Effector memory CD8-positive, alpha-beta T cell (primary cell): ENCODE measurements around the gene PSME2.

Experiments used
- ATAC-seq: fragments of 150-1000 bp; cut with Tn5 transposase; replicated peaks from 2 replicates; pipeline ENCODE4 v1.10.0; 2021; ENCODE audit warnings: mild to moderate bottlenecking, moderate library complexity
- DNase-seq, 3 experiments: peaks; one replicate each; pipeline ENCODE4 v3.0.0; 2021
- H3K27ac Mint-ChIP-seq, 2 donors: one replicate each; pipeline ENCODE4 v1.8.0; 2022; ENCODE audit warnings: mild to moderate bottlenecking in 2 of 2, mixed read lengths in 2 of 2, moderate library complexity in 2 of 2
- H3K27me3 Mint-ChIP-seq, 2 donors: one replicate each; pipeline ENCODE4 v1.8.0; 2022; ENCODE audit warnings: mixed read lengths in 2 of 2
- H3K36me3 Mint-ChIP-seq: one replicate; pipeline ENCODE4 v1.8.0; 2022; ENCODE audit warnings: mild to moderate bottlenecking, moderate library complexity, mixed read lengths; ENCODE audit not compliant: insufficient read depth
- H3K4me1 Mint-ChIP-seq, 2 donors: one replicate each; pipeline ENCODE4 v1.8.0; 2022; ENCODE audit warnings: low read depth in 2 of 2, mixed read lengths in 2 of 2
- H3K4me3 Mint-ChIP-seq, 2 donors: one replicate each; pipeline ENCODE4 v1.8.0; 2022; ENCODE audit warnings: mild to moderate bottlenecking in 2 of 2, mixed read lengths in 2 of 2, moderate library complexity in 2 of 2
- H3K9me3 Mint-ChIP-seq, 2 donors: one replicate each; pipeline ENCODE4 v1.8.0; 2022; ENCODE audit warnings: mixed read lengths in 2 of 2

PSME2 gene

GRCh38 chr14:24100197-24100981 is 46.0 kb downstream of the PSME2 start:
- Mint-ChIP-seq H3K27ac (peak overlapping the region in 1 of 2 donors; percentile 4), H3K9me3 (no peaks in the 10 kb centered on the region), H3K27me3 (no peaks in the 10 kb centered on the region), H3K4me3 (no peak overlapping the region), H3K4me1 (peaks cover 4 to 9% of the 10 kb centered on the region in 2 donors), H3K36me3 (peaks cover 11% of the 10 kb centered on the region)
- DNase-seq (no peak), ATAC-seq (no peak)

GRCh38 chr14:24098927-24099813 is 47.2 kb downstream of the PSME2 start:
- H3K9me3 Mint-ChIP-seq, result no peaks in the 10 kb centered on the region
- H3K27ac Mint-ChIP-seq, result no peak overlapping the region
- no peak for ATAC-seq
- H3K4me1 Mint-ChIP-seq, result peaks cover 14 to 17% of the 10 kb centered on the region in 2 donors
- DNase-seq, result no peak
- no peaks in the 10 kb centered on the region for H3K27me3 Mint-ChIP-seq
- H3K36me3 Mint-ChIP-seq, result peaks cover 15% of the 10 kb centered on the region
- H3K4me3 Mint-ChIP-seq, result no peak overlapping the region

GRCh38 chr14:24098229-24098926 is 48.0 kb downstream of the PSME2 start:
- DNase-seq (no peak), ATAC-seq (no peak)
- Mint-ChIP-seq H3K4me3 (no peak overlapping the region), H3K9me3 (no peaks in the 10 kb centered on the region), H3K27ac (peak overlapping the region in 1 of 2 donors; percentile 35), H3K4me1 (peaks cover 17 to 20% of the 10 kb centered on the region in 2 donors), H3K27me3 (no peaks in the 10 kb centered on the region), H3K36me3 (peaks cover 15% of the 10 kb centered on the region)

- no peak for DNase-seq
- no peak for ATAC-seq
- Mint-ChIP-seq H3K36me3 (peaks cover 19% of the 10 kb centered on the region), H3K4me3 (peak overlapping the region in 1 of 2 donors; percentile 24), H3K9me3 (no peaks in the 10 kb centered on the region), H3K27ac (no peak overlapping the region), H3K4me1 (peaks cover 24 to 29% of the 10 kb centered on the region in 2 donors), H3K27me3 (no peaks in the 10 kb centered on the region)
These were observed 49.7 kb downstream of the PSME2 start for GRCh38 chr14:24096545-24097181.

- peak in 2 of 3 experiments; percentile 9 to 12 for DNase-seq
- ATAC-seq, result peak; percentile 16
- peaks cover 11% of the 10 kb centered on the region for H3K36me3 Mint-ChIP-seq
- peaks cover 26 to 32% of the 10 kb centered on the region in 2 donors for H3K4me1 Mint-ChIP-seq
- H3K4me3 Mint-ChIP-seq, result peak overlapping the region; percentile 97 to 98
- peak overlapping the region; percentile 95 to 96 for H3K27ac Mint-ChIP-seq
- H3K9me3 Mint-ChIP-seq, result no peaks in the 10 kb centered on the region
- H3K27me3 Mint-ChIP-seq, result no peaks in the 10 kb centered on the region
These were observed 50.9 kb downstream of the PSME2 start for GRCh38 chr14:24095271-24096068.

- H3K36me3 Mint-ChIP-seq, result peaks cover 11% of the 10 kb centered on the region
- peak overlapping the region; percentile 95 to 96 for H3K27ac Mint-ChIP-seq
- DNase-seq (peak in 1 of 3 experiments; percentile 8), ATAC-seq (no peak)
- H3K9me3 Mint-ChIP-seq, result no peaks in the 10 kb centered on the region
- H3K4me1 Mint-ChIP-seq, result peaks cover 27 to 33% of the 10 kb centered on the region in 2 donors
- H3K4me3 Mint-ChIP-seq, result peak overlapping the region; percentile 97 to 98
- H3K27me3 Mint-ChIP-seq, result no peaks in the 10 kb centered on the region
These were observed 51.6 kb downstream of the PSME2 start for GRCh38 chr14:24094841-24095270.

- peaks cover 27 to 33% of the 10 kb centered on the region in 2 donors for H3K4me1 Mint-ChIP-seq
- no peaks in the 10 kb centered on the region for H3K9me3 Mint-ChIP-seq
- H3K36me3 Mint-ChIP-seq, result peaks cover 8% of the 10 kb centered on the region
- DNase-seq (peak; percentile 54 to 61 (median 56)), ATAC-seq (peak; percentile 75)
- peak within 1 kb of the TSS; percentile 95 to 96 for H3K27ac Mint-ChIP-seq
- no peaks in the 10 kb centered on the region for H3K27me3 Mint-ChIP-seq
- H3K4me3 Mint-ChIP-seq, result peak within 1 kb of the TSS; percentile 97 to 98
These were observed 52.2 kb downstream of the PSME2 start, which contains the start of gene PCK2 for GRCh38 chr14:24093901-24094840. TSS of gene PCK2 (plus strand) at chr14:24094311. CDS start at chr14:24094406, 95 bp downstream.
